Trophoblast cell (in vitro differentiated cells and primary cell): ENCODE results near the gene HNRNPUL1.

ENCODE experiments used
- DNase-seq, 2 donors: peaks; one replicate each; pipeline ENCODE4 v3.0.0-alpha.2; 2016
- H2AFZ ChIP-seq: 2 replicates; pipeline ENCODE4 v1.6.1; 2013; ENCODE audit warnings: low read length, moderate library complexity, mild to moderate bottlenecking; ENCODE audit not compliant: insufficient read depth, poor library complexity
- H2AK5ac ChIP-seq: 2 replicates; pipeline ENCODE4 v1.6.1; 2013; ENCODE audit warnings: mild to moderate bottlenecking, low read length
- H2BK120ac ChIP-seq: 2 replicates; pipeline ENCODE4 v1.6.1; 2013; ENCODE audit warnings: low read length, mild to moderate bottlenecking, moderate library complexity; ENCODE audit not compliant: insufficient read depth, poor library complexity
- H2BK12ac ChIP-seq: 2 replicates; pipeline ENCODE4 v1.6.1; 2013; ENCODE audit warnings: mild to moderate bottlenecking, low read length, moderate library complexity
- H2BK5ac ChIP-seq: 2 replicates; pipeline ENCODE4 v1.6.1; 2013; ENCODE audit warnings: low read length, low read depth, moderate library complexity, mild to moderate bottlenecking; ENCODE audit not compliant: poor library complexity
- H3K14ac ChIP-seq: 2 replicates; pipeline ENCODE4 v1.6.1; 2013; ENCODE audit warnings: mild to moderate bottlenecking, low read length
- H3K18ac ChIP-seq: 2 replicates; pipeline ENCODE4 v1.6.1; 2013; ENCODE audit warnings: mild to moderate bottlenecking, low read length
- H3K23ac ChIP-seq: 2 replicates; pipeline ENCODE4 v1.6.1; 2013; ENCODE audit warnings: low read length
- H3K27ac ChIP-seq: 2 replicates; pipeline ENCODE4 v1.5.1; 2013; ENCODE audit warnings: low read depth, mild to moderate bottlenecking, inconsistent platforms, low read length, moderate library complexity
- H3K27me3 ChIP-seq: 2 replicates; pipeline ENCODE4 v1.6.1; 2013; ENCODE audit warnings: inconsistent platforms, mild to moderate bottlenecking, low read length, moderate library complexity; ENCODE audit not compliant: insufficient read depth
- H3K36me3 ChIP-seq, 2 experiments: 1 replicate in 1 of 2; 2 replicates in 1 of 2; pipeline ENCODE4 v1.6.1; 2013; ENCODE audit warnings: low read length in 2 of 2, mild to moderate bottlenecking in 2 of 2, moderate library complexity in 1 of 2; ENCODE audit not compliant: insufficient read depth in 2 of 2, control insufficient read depth in 1 of 2
- H3K4ac ChIP-seq: 2 replicates; pipeline ENCODE4 v1.6.1; 2013; ENCODE audit warnings: low read depth, mild to moderate bottlenecking, low read length, moderate library complexity
- H3K4me1 ChIP-seq, 2 experiments: 1 replicate in 1 of 2; 2 replicates in 1 of 2; pipeline ENCODE4 v1.6.1; 2013; ENCODE audit warnings: low read length in 2 of 2, mild to moderate bottlenecking in 2 of 2, moderate library complexity in 1 of 2; ENCODE audit not compliant: insufficient read depth in 2 of 2, control insufficient read depth in 1 of 2
- H3K4me2 ChIP-seq: 2 replicates; pipeline ENCODE4 v1.6.1; 2013; ENCODE audit warnings: inconsistent platforms, mild to moderate bottlenecking, low read length, moderate library complexity
- H3K4me3 ChIP-seq: 2 replicates; pipeline ENCODE4 v1.5.1; 2013; ENCODE audit warnings: mild to moderate bottlenecking, low read depth, low read length, inconsistent platforms
- H3K79me1 ChIP-seq: one replicate; pipeline ENCODE4 v1.6.1; 2013; ENCODE audit warnings: low read length
- H3K79me2 ChIP-seq: 2 replicates; pipeline ENCODE4 v1.6.1; 2013; ENCODE audit warnings: low read length, mild to moderate bottlenecking; ENCODE audit not compliant: control insufficient read depth, insufficient read depth, poor library complexity
- H3K9ac ChIP-seq: 2 replicates; pipeline ENCODE4 v1.6.1; 2013; ENCODE audit warnings: mild to moderate bottlenecking, low read length
- H3K9me3 ChIP-seq: 2 replicates; pipeline ENCODE4 v1.6.1; 2013; ENCODE audit warnings: low read depth, mild to moderate bottlenecking, control low read depth, inconsistent platforms, low read length; ENCODE audit not compliant: insufficient read depth
- H4K12ac ChIP-seq: 2 replicates; pipeline ENCODE4 v1.6.1; 2013; ENCODE audit warnings: low read depth, mild to moderate bottlenecking, low read length, moderate library complexity
- H4K8ac ChIP-seq: 2 replicates; pipeline ENCODE4 v1.6.1; 2013; ENCODE audit warnings: low read depth, mild to moderate bottlenecking, low read length, moderate library complexity
- H4K91ac ChIP-seq: one replicate; pipeline ENCODE4 v1.6.1; 2013; ENCODE audit warnings: low read depth, mild to moderate bottlenecking, low read length, moderate library complexity
- WGBS: extraction: QIAGEN DNeasy Blood & Tissue Kit; methylation state at CpG from one replicate; pipeline ENCODE4 v1.1.7; 2013; ENCODE audit warnings: missing lambda C conversion rate; ENCODE audit not compliant: insufficient read length, insufficient coverage; ENCODE audit errors: extremely low coverage; 5-methylcytosine and 5-hydroxymethylcytosine counted together

The HNRNPUL1 gene

DNA sequence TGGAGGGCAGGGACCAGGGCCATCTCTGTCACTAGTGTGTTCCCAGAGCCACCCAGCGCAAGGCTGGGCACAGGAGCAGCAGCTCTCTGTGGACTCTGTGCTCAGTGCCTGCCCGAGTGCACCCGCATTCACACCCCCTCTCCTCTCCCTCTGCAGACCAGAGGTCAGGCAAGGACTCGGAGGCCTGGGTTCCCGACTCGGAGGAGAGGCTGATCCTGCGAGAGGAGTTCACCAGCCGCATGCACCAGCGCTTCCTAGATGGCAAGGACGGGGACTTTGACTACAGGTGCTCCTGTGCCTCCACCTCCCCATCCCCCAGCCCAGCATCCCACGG is 56.0 kb downstream of the HNRNPUL1 start:
- no peak overlapping the region for H2BK120ac ChIP-seq
- peaks cover 12% of the 10 kb centered on the region for H3K79me2 ChIP-seq
- no CpG with 5 or more reads among the region's 11 CpGs for WGBS
- H3K14ac ChIP-seq: peak overlapping the region; percentile 40
- H4K8ac ChIP-seq: no peak overlapping the region
- H3K4me3 ChIP-seq: no peak overlapping the region
- peaks cover 48 to 57% of the 10 kb centered on the region in 2 experiments for H3K36me3 ChIP-seq
- no peak overlapping the region for H4K12ac ChIP-seq
- H3K27ac ChIP-seq: peak overlapping the region; percentile 38
- H3K4ac ChIP-seq: no peak overlapping the region
- H2BK12ac ChIP-seq: peak overlapping the region; percentile 29
- H3K18ac ChIP-seq: peak overlapping the region; percentile 14
- H3K27me3 ChIP-seq: no peaks in the 10 kb centered on the region
- H3K4me2 ChIP-seq: no peak overlapping the region
- H3K4me1 ChIP-seq: peaks cover 48 to 57% of the 10 kb centered on the region in 2 experiments
- DNase-seq: no peak
- H2AFZ ChIP-seq: no peak overlapping the region
- peaks cover 44% of the 10 kb centered on the region for H3K79me1 ChIP-seq
- peak overlapping the region; percentile 27 for H2BK5ac ChIP-seq
- H4K91ac ChIP-seq: peak overlapping the region; percentile 99
- no peaks in the 10 kb centered on the region for H3K9me3 ChIP-seq
- H3K23ac ChIP-seq: no peak overlapping the region
- H3K9ac ChIP-seq: no peak overlapping the region
- H2AK5ac ChIP-seq: peak overlapping the region; percentile 21

GRCh38 chr19:41320568-41320967 is 56.4 kb downstream of the HNRNPUL1 start:
- Histone ChIP-seq H4K8ac (peak overlapping the region; percentile 27), H2AFZ (no peak overlapping the region), H3K9me3 (no peaks in the 10 kb centered on the region), H3K4me3 (no peak overlapping the region), H3K9ac (no peak overlapping the region), H2BK12ac (peak overlapping the region; percentile 84), H2AK5ac (peak overlapping the region; percentile 21), H3K14ac (no peak overlapping the region), H2BK5ac (peak overlapping the region; percentile 27), H3K36me3 (peaks cover 48 to 55% of the 10 kb centered on the region in 2 experiments), H4K91ac (peak overlapping the region; percentile 99), H3K4me2 (no peak overlapping the region), H3K4me1 (peaks cover 50 to 61% of the 10 kb centered on the region in 2 experiments), H4K12ac (no peak overlapping the region), H3K27ac (peak overlapping the region; percentile 38), H3K79me2 (peaks cover 12% of the 10 kb centered on the region), H3K23ac (no peak overlapping the region), H2BK120ac (no peak overlapping the region), H3K18ac (no peak overlapping the region), H3K79me1 (peaks cover 48% of the 10 kb centered on the region), H3K27me3 (no peaks in the 10 kb centered on the region), H3K4ac (no peak overlapping the region)
- DNase-seq: no peak
- WGBS: no CpG with 5 or more reads among the region's 4 CpGs

DNA sequence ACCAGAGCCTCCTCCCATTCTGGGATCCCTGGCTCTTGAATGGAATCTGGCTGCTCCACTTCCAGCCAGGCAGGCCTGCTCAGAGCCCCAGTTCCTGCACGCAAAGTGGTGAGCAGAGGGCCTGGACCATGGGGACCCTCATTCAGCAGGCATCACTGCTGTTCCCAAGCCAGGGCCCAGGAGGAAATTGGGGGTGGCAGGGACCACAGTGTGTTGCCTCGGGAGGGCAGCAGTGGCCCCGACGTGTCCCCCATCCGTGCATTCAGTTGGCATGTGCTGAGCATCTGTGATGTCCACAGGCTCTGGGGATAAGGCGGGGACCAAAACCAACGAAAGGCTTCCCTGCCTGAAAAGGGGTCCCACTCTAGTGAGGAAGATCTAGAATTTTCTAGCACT is 57.0 kb downstream of the HNRNPUL1 start:
- peaks cover 47 to 48% of the 10 kb centered on the region in 2 experiments for H3K36me3 ChIP-seq
- peak overlapping the region; percentile 81 for H2BK120ac ChIP-seq
- no CpG with 5 or more reads among the region's 7 CpGs for WGBS
- no peak overlapping the region for H2AFZ ChIP-seq
- no peaks in the 10 kb centered on the region for H3K9me3 ChIP-seq
- peak overlapping the region; percentile 55 for H3K18ac ChIP-seq
- H3K23ac ChIP-seq: no peak overlapping the region
- peak overlapping the region; percentile 27 for H4K8ac ChIP-seq
- peak overlapping the region; percentile 99 for H4K91ac ChIP-seq
- peak overlapping the region; percentile 84 for H2BK12ac ChIP-seq
- H3K79me1 ChIP-seq: peaks cover 55% of the 10 kb centered on the region
- no peak overlapping the region for H3K4me2 ChIP-seq
- H3K4me3 ChIP-seq: no peak overlapping the region
- no peak overlapping the region for H4K12ac ChIP-seq
- peaks cover 56 to 67% of the 10 kb centered on the region in 2 experiments for H3K4me1 ChIP-seq
- H3K27me3 ChIP-seq: no peaks in the 10 kb centered on the region
- DNase-seq: no peak
- peak overlapping the region; percentile 99 for H3K27ac ChIP-seq
- peak overlapping the region; percentile 28 for H3K4ac ChIP-seq
- H2AK5ac ChIP-seq: peak overlapping the region; percentile 80
- no peak overlapping the region for H3K9ac ChIP-seq
- peaks cover 16% of the 10 kb centered on the region for H3K79me2 ChIP-seq
- H2BK5ac ChIP-seq: peak overlapping the region; percentile 98
- peak overlapping the region; percentile 65 for H3K14ac ChIP-seq

DNA sequence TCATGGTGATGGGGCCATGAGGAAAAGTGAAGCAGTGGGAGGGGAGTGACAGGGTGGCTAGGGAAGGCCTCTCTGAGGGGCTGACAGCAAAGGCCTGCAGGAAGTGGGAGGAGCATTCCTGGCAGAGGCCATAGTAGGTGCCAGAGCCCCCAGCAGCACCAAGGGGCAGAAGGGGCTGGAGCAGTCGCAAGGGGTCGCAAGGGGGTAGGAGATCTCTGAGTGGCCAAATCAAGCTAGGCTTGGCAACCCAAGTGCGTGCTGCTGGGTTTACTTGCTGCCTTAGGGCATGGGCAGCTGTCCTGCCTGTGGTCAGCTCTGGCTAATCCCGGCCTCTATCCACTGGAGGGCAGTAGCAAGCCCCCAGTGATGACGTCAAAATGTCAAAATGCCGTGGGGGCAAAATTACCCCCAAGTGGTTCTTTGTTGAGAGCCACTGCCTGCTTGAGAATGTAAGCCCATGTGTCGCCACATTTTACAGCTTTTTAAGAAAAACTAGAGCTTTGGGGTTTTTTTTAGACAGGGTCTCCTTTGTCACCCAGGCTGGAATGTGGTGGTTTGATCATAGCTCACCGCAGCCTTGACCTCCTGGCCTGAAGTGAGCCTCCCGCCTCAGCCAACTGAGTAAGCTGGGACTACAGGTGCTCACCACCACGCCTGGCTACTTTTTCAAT is 57.6 kb downstream of the HNRNPUL1 start:
- Histone ChIP-seq H3K4ac (peak overlapping the region; percentile 94), H3K9ac (no peak overlapping the region), H3K27me3 (no peaks in the 10 kb centered on the region), H2AFZ (no peak overlapping the region), H2BK120ac (peak overlapping the region; percentile 97), H3K79me2 (peaks cover 17% of the 10 kb centered on the region), H2BK5ac (peak overlapping the region; percentile 98), H3K18ac (peak overlapping the region; percentile 97), H3K9me3 (no peaks in the 10 kb centered on the region), H3K27ac (peak overlapping the region; percentile 99), H2AK5ac (peak overlapping the region; percentile 97), H4K12ac (no peak overlapping the region), H3K36me3 (peaks cover 41 to 43% of the 10 kb centered on the region in 2 experiments), H3K4me1 (peaks cover 59 to 70% of the 10 kb centered on the region in 2 experiments), H4K91ac (peak overlapping the region; percentile 99), H3K14ac (peak overlapping the region; percentile 96), H3K23ac (no peak overlapping the region), H3K79me1 (peaks cover 56% of the 10 kb centered on the region), H2BK12ac (peak overlapping the region; percentile 97), H4K8ac (peak overlapping the region; percentile 85), H3K4me2 (peak overlapping the region; percentile 9), H3K4me3 (no peak overlapping the region)
- peak; percentile 65 to 77 for DNase-seq
- WGBS: no CpG with 5 or more reads among the region's 10 CpGs
